GM21367 (cell line): ENCODE data around the gene OR52K2.
A peak's percentile ranks its signal among the peaks of the same experiment; 100 is the strongest.
"Not testable (repeated sequence)": the region's sequence is repeated elsewhere in the genome, so short reads cannot be mapped to it uniquely, and the experiment has no call there.

Experiments
- ATAC-seq: cut with Tn5 transposase; IDR thresholded peaks from one replicate; pipeline ENCODE4 v1.9.1; 2021; ENCODE audit not compliant: unreplicated experiment

The OR52K2 gene

DNA sequence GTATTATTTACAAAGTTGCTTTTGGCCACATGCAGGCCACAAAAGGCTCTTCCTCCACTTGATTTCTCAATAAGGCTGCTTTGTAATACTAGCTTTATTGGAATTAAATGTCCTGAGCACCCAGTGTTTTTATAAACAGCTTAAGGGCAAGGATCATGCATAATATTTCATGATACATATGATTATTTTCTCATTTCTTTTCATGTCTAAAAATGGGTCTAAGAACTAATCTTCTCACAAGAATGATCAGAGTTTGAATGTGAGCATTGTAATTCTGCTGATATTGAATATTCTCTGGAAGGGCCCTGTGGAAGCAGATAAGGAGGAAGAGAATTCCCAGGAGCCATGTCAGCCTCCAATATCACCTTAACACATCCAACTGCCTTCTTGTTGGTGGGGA, at the start of gene OR52K2:
Gene OR52K2 (plus strand): TSS at position 301 of the 400 bp plus-strand sequence. CDS start 45 bp downstream, at position 346.
- ATAC-seq = no peak

DNA sequence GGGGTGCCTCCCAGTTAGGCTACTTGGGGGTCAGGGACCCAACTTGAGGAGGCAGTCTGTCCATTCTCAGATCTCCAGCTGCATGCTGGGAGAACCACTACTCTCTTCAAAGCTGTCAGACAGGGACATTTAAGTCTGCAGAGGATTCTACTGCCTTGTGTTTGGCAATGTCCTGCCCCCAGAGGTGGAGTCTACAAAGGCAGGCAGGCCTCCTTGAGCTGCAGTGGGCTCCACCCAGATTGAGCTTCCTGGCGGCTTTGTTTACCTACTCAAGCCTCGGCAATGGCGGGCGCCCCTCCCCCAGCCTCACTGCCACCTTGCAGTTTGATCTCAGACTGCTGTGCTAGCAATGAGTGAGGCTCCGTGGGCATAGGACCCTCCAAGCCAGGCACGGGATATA, 42.9 kb upstream of the OR52K2 start:
- not testable (repeated sequence) for ATAC-seq

DNA sequence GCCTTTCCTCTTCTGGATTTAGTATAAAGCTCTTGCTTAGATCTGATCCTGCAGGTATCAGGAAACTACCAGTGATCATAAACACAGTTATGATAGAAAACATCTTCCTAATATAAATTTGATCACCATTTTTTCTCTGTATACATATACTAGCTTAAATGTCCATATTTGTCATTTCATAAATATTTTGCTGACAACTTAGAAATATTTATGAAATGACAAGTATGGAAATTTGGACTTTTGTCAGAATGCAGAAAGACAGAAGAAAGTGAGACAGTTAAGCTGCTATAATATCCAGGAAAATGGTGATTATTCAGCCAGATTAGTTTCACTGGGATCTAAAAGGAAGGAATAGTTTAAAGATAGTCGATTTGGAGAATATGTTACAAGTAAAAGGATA, 32.8 kb upstream of the OR52K2 start:
- no peak for ATAC-seq

DNA sequence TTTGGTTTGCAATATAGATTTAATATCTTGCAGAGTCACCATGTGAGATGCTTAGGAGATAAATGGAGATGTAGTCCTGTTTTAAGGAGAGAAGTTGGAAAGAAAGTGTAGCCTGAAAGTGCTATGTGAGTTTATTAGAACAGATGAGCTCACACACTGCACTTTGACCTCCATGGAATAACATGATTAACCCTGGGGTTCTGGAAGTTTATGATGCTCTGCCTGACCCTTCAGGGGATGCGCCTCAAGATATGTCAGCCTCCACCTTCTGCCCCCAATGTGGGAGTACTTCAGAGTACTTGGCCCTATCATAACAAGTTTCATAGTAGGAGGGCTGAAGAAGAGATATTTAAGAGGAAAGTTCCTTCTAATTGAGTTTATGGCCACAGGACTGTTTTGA, 32.3 kb upstream of the OR52K2 start:
- no peak for ATAC-seq

GRCh38 chr11:4418403-4418802, 30.7 kb upstream of the OR52K2 start:
- ATAC-seq = no peak

- ATAC-seq = no peak
These were observed 19.0 kb upstream of the OR52K2 start for GRCh38 chr11:4430051-4430450.

DNA sequence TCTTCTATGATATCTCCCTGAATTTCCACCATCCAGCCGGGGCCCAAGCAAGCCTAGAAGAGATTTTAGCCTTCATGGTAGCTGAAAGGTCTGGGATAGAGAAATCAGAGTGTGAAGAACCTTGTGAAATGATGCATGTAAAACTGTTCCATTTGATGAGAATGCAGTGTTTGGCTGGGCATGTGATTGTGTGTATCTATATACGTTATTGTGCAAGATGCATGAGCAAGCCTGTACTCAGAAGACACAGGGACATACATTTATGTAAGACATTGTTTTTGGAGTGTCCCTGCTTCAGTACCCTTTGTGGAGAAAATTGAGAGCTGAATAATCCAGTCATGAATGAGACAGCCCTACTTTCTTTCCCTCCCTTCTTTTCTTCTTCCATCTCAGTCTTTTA, 15.2 kb upstream of the OR52K2 start:
- ATAC-seq = no peak

DNA sequence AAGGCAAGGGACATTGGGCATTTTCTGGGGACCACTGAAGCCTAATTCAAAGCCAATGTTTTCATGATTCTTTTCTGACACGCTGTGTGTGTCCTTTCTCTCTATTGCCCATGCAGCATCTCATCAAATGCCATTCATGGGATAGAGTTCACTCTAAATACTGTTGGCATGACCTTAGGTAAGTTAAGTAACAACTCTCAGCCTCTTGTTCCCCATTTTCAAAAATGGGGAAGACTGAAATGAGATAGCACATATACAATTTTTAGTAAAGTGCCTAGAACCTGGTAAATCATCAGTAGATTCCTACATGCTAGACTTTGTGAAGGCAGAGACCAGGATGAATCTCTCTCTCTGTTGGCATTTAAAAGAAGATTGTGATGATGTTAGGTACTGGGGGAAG, 12.7 kb upstream of the OR52K2 start:
- no peak for ATAC-seq

DNA sequence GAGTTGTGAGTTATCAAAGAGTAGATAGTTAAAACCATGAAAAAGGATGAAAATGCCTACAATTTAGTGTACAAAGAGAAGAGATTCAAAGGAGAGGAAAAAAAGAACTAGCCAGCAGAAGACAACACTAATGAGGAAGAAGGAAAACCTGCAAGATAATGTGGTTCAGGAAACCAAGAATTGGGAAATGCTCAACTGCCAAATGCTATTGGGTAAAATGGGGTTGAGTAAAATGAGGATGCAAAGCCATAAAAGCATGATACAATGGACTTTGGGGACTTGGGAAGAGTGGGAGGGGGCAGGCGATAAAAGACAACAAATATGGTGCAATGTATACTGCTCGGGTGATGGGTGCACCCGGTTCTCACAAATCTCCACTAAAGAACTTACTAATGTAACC, 7.6 kb upstream of the OR52K2 start:
- ATAC-seq = no peak

DNA sequence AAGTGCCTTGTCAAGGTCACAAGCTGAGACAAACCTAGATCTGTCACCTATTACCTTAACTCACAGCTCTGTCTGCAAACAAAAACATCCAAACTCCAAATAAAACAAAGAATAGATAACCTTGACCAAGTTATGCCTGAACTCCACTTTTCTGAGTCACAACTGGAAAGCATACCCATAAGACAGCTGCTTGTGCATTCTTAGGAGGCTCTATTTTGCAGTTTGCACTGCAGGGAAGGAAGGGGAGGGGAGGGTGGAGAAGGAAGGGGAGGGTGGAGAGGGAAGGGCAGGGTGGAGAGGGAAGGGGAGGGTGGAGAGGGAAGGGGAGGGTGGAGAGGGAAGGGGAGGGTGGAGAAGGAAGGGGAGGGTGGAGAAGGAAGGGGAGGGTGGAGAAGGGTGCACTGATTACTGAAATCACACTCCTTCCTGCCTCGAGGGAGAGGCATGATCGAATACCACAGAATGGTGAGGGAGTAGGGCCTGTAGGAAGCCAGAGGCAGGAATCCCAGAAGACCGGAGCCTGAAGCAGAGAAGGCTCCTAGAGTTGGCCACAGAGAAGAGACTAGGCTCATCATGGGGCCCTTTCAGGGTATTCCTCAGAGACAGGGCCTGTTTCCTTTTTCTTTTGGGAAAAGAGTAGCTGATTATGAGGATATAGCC, 5.7 kb upstream of the OR52K2 start:
- no peak for ATAC-seq

DNA sequence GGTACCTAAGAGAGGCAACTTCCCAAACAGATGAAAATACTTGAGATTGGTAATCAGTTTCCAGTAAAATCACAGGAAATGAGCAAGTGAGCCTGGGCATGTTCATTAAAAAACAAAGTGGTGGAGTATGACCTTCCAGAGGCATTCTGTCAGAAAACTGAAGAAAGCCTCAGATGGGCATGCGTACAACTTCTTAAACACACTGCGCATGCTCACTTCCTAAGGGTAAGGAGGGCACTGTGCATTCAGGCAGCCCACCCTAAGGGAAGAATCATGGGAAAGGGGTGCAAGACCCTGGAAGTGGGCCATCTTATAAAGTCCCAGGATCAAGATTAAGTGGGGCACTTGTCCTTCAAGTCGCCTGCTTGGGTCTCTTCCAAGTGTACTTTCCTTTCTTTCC, 4.0 kb downstream of the OR52K2 start:
- ATAC-seq = no peak

DNA sequence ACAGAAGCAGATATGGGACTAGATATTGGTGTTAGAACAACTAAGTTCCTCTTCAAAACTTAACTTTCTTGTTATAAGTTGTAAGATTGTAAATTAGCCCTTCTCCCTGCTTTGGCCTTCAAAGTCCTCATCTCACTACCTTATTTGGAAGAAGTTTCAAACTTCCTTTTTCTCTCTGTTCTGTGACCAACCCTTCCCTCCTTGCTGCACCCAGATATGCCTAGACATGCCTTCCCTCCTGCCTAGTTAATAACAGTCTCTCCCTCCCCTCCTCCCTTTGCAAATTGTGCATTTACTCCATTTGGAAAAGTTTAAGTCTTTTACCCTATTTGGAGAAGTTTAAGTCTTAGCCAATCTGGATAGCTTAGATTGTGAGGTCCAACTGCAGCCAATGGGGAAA, 4.9 kb downstream of the OR52K2 start:
- no peak for ATAC-seq

- no peak for ATAC-seq
These were observed 6.3 kb downstream of the OR52K2 start for GRCh38 chr11:4455419-4455818.

DNA sequence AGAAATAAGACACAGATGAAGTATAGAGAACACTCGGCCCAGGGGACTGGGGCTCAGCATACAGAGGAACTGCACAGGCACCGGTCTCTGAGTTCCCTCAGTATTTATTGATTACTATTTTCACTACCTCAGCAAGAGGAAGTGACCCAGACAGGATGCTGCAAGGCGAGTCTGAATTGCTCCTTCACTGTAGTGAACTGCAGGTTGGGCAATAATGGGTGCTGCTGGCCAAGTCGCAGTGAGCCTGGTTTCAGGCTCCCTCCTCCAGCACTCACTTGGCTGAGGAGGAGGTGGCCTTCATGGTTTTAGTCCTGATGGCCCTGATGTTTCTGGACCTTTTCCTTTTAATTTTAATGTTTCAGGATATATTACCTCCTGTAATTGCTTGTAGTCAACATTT, 10.4 kb downstream of the OR52K2 start:
- ATAC-seq = peak; percentile 70

- ATAC-seq = no peak
These were observed 11.1 kb downstream of the OR52K2 start for GRCh38 chr11:4460151-4460550.

GRCh38 chr11:4464216-4465159, 15.4 kb downstream of the OR52K2 start:
- no peak for ATAC-seq

GRCh38 chr11:4465407-4465806, 16.3 kb downstream of the OR52K2 start:
- no peak for ATAC-seq

GRCh38 chr11:4466131-4466870, 17.2 kb downstream of the OR52K2 start:
- ATAC-seq = no peak

DNA sequence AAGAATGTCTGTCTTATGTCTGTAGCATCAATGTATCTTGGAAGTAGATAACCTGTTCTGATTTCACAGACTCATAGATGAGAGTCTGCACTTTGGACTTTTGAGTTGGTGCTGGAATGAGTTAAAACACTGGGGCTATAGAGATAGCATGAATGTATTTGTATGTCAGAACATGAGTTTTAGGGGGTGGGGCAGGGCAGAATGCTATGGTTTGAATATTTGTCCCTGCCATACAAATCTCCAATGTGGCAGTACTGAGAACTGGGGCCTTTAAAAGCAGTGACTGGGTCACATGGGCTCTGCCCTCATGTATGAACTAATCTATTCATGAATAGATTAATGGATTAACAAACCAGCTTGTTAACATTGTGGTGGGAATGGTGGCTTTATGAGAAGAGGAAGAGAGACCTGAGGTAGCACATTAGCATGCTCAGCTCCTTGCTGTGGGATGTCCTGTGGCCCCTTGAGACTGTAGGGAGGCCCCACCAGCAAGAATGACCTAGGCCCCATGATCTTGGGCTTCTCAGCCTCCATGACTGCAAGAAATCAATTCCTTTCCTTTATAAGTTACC, 17.9 kb downstream of the OR52K2 start:
- no peak for ATAC-seq

DNA sequence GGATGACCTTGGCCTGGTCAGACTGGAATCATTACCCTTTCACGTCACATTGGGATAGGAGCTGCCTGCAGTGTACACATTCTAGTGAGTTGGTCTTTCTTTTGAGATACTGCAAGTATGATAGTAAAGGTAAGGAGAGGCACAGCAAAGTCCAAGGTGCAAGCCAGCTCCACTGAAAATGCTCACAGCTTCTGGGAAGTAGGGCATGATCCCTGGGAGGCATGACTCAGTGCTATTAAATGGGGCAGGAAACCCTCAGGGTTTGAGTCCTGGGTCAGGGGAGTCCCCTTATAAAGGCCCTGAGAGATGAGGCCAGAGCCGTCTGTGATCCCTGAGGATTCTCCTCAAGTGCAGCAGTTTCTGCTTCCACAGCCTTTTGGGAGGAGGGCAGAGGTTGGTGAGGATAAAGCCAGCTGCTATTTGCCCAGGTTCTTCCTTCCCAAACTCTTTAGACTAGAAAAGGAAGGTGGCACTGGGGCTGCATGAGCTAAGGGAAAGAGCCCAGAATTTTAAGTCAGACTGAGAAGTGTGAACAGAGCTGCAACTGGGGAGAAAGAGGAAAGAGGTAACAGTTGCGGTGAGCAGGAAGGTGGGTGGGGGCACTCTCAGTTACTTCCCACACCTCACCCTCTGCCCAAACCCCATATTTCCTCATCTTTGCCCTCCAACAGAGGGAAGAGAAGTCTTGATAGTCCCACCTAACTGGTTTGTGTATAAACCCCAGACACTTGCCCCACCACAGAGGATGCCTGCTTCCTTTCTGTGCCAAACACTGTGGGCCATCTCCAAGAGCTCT, 18.9 kb downstream of the OR52K2 start:
- no peak for ATAC-seq
